ENCODE measurements around the gene FAM219A. TPM values are rescaled to one million over a fixed set of nuclear protein-coding genes. Genes with fewer than 3 reads are reported as not detected.

The FAM219A gene
- total RNA-seq, 2 donors from 2014 or later = 6.5 to 6.6 TPM

GRCh38 chr9:34398875-34399274, 59.5 kb downstream of the FAM219A start:
- ATAC-seq (no peak), DNase-seq (no peak)
- H3K27ac ChIP-seq = no peak overlapping the region
- H3K27me3 ChIP-seq = no peaks in the 10 kb centered on the region
- TF ChIP-seq CTCF (IDR thresholded peaks at IDR 0.05) (no peak), POLR2A (IDR thresholded peaks at IDR 0.05) (no peak)
- H3K4me1 ChIP-seq = no peaks in the 10 kb centered on the region
- H3K36me3 ChIP-seq (replicated peaks in 1 of 2; ENCODE audit: insufficient read depth in 1 of 2, low read depth in 2 of 2) = peaks cover 0 to 4% of the 10 kb centered on the region in 2 donors
- H3K9me3 ChIP-seq = no peaks in the 10 kb centered on the region
- intact Hi-C loops (cut with DNase I) = no loop called here
- H3K4me3 ChIP-seq = no peak overlapping the region
- 100% methylated on average over 1 of the region's 1 CpG for WGBS, 2 donors

DNA sequence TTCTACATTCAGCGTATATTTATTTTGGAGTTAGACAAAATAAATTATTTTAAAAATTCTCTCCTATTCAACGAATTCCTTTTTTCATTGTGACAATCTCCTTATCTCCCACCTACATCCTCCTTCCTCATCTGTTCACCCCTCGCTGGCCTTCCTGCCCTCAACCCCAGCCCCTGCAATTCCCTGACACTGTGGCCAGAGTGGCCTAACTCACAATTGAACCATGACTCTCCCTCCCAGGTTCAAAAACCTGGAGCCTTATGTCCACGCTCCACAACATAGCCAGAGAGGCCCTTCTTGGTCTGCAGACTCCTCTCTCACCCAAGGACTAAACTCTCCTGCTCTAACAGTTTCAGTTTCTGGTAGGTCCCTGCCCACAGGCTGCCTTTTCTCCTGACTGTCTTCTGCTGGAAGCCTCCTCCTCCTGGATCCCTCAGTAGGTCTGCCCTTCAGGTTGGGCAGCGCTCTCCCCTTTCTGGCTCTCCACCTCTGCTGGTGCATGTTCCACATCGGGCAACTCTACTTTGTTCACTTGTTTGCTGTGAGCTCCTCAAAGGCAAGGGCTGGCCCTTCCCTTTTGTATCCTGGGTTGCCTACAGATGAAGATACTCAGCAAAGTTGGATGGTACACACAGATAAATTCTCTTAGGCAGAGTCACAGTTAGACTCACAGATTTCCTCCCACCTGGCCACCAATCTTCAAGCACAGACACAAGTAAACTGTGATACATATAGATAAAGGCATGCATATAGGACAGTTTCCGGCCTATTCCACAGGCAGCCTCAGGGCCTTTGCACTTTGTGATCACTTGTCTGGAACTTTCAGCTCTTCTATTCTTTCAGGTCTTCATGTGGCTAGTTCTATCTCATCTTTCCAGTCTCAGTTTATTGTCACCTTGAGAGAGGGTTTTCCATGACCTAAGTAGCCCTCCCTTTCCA, 61.8 kb downstream of the FAM219A start:
- Histone ChIP-seq H3K27ac (no peak overlapping the region), H3K27me3 (no peaks in the 10 kb centered on the region), H3K4me3 (no peak overlapping the region), H3K4me1 (no peaks in the 10 kb centered on the region), H3K36me3 (replicated peaks in 1 of 2; ENCODE audit: insufficient read depth in 1 of 2, low read depth in 2 of 2) (no peaks in the 10 kb centered on the region), H3K9me3 (no peaks in the 10 kb centered on the region)
- DNase-seq (no peak), ATAC-seq (no peak)
- TF ChIP-seq CTCF (IDR thresholded peaks at IDR 0.05) (no peak), POLR2A (IDR thresholded peaks at IDR 0.05) (no peak)
- intact Hi-C loops (cut with DNase I) = no loop called here
- WGBS, 2 donors = 78 to 84% methylated on average over 7 of the region's 7 CpGs

- intact Hi-C loops (cut with DNase I) = no loop called here
- DNase-seq (no peak), ATAC-seq (no peak)
- no peak overlapping the region for H3K27ac ChIP-seq
- no peaks in the 10 kb centered on the region for H3K9me3 ChIP-seq
- no peaks in the 10 kb centered on the region for H3K36me3 ChIP-seq (replicated peaks in 1 of 2; ENCODE audit: insufficient read depth in 1 of 2, low read depth in 2 of 2)
- no peaks in the 10 kb centered on the region for H3K27me3 ChIP-seq
- H3K4me1 ChIP-seq = no peaks in the 10 kb centered on the region
- TF ChIP-seq CTCF (IDR thresholded peaks at IDR 0.05) (no peak), POLR2A (IDR thresholded peaks at IDR 0.05) (no peak)
- WGBS, 2 donors = 24 to 25% methylated on average over 1 of the region's 1 CpG
- H3K4me3 ChIP-seq = no peak overlapping the region
Measured at GRCh38 chr9:34392511-34392910, 65.9 kb downstream of the FAM219A start.

GRCh38 chr9:34387239-34387638, 71.1 kb downstream of the FAM219A start:
- ATAC-seq (no peak), DNase-seq (no peak)
- Histone ChIP-seq H3K4me1 (no peaks in the 10 kb centered on the region), H3K4me3 (no peak overlapping the region), H3K27me3 (no peaks in the 10 kb centered on the region), H3K9me3 (no peaks in the 10 kb centered on the region), H3K27ac (no peak overlapping the region), H3K36me3 (replicated peaks in 1 of 2; ENCODE audit: insufficient read depth in 1 of 2, low read depth in 2 of 2) (no peaks in the 10 kb centered on the region)
- intact Hi-C loops (cut with DNase I) = no loop called here
- WGBS, 2 donors = 82 to 86% methylated on average over 4 of the region's 4 CpGs
- TF ChIP-seq CTCF (IDR thresholded peaks at IDR 0.05) (no peak), POLR2A (IDR thresholded peaks at IDR 0.05) (no peak)

DNA sequence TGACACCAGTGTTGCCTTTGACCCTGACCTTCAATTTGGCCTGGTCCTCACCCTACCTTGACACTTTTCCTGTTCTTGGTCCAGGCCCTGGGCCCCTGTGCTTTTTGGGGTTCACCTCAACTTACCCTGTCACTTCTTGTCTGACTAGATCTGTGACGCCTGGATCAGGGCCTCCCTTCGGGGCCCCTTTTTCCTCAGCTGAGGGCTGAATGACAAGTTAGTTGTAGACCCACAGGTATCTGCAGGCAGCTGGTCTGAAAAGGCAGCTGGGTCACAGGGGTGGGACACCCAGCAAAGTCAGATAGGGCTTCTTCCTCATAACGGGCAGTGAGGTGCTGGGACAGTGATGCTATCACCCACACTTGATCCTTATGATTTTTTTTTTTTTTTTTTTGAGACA, 71.7 kb downstream of the FAM219A start:
- Histone ChIP-seq H3K36me3 (replicated peaks in 1 of 2; ENCODE audit: insufficient read depth in 1 of 2, low read depth in 2 of 2) (no peaks in the 10 kb centered on the region), H3K27me3 (no peaks in the 10 kb centered on the region), H3K4me1 (peaks cover 2% of the 10 kb centered on the region), H3K4me3 (no peak overlapping the region), H3K27ac (no peak overlapping the region), H3K9me3 (no peaks in the 10 kb centered on the region)
- WGBS, 2 donors = 85 to 87% methylated on average over 3 of the region's 3 CpGs
- ATAC-seq = no peak
- DNase-seq = no peak
- intact Hi-C loops (cut with DNase I) = no loop called here
- TF ChIP-seq POLR2A (IDR thresholded peaks at IDR 0.05) (no peak), CTCF (IDR thresholded peaks at IDR 0.05) (no peak)
